DOHH2 (cell line): ENCODE results near the gene CDK5RAP2.
A peak's percentile ranks its signal among the peaks of the same experiment; 100 is the strongest.

Experiments
- EZH2phosphoT487 ChIP-seq: fragments of 200-600 bp; sonication (generic); IDR thresholded peaks from 2 replicates; pipeline ENCODE4 v1.6.1; 2017; ENCODE audit warnings: borderline replicate concordance, mild to moderate bottlenecking, antibody characterized with exemption, low read length, moderate library complexity, mixed read lengths
- TF ChIP-seq, protein P1 (sequence below): fragments of 200-600 bp; sonication (generic); IDR thresholded peaks from one replicate; pipeline ENCODE4 v1.5.1; 2014; ENCODE audit warnings: antibody characterized with exemption, mild to moderate bottlenecking, low read depth, low read length; ENCODE audit not compliant: poor library complexity, severe bottlenecking

- TF ChIP-seq, protein P1, sequence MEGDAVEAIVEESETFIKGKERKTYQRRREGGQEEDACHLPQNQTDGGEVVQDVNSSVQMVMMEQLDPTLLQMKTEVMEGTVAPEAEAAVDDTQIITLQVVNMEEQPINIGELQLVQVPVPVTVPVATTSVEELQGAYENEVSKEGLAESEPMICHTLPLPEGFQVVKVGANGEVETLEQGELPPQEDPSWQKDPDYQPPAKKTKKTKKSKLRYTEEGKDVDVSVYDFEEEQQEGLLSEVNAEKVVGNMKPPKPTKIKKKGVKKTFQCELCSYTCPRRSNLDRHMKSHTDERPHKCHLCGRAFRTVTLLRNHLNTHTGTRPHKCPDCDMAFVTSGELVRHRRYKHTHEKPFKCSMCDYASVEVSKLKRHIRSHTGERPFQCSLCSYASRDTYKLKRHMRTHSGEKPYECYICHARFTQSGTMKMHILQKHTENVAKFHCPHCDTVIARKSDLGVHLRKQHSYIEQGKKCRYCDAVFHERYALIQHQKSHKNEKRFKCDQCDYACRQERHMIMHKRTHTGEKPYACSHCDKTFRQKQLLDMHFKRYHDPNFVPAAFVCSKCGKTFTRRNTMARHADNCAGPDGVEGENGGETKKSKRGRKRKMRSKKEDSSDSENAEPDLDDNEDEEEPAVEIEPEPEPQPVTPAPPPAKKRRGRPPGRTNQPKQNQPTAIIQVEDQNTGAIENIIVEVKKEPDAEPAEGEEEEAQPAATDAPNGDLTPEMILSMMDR = peak; percentile 38
- TF ChIP-seq EZH2phosphoT487 = no peak
These were observed 48.2 kb downstream of the CDK5RAP2 start for GRCh38 chr9:120531683-120532300.
